GM18526 (cell line): Measurements from ENCODE around the gene SGCD.

Source experiments
- POLR2A ChIP-seq: IDR thresholded peaks from 3 replicates; pipeline ENCODE4 v1.6.1; 2011; ENCODE audit not compliant: insufficient read length; ENCODE audit errors: extremely low read depth

SGCD gene

GRCh38 chr5:156680831-156681230 lies 353.9 kb downstream of the SGCD start:
- TF ChIP-seq POLR2A: no peak

- no peak for TF ChIP-seq POLR2A
These were observed 354.3 kb downstream of the SGCD start for GRCh38 chr5:156681265-156681664.

GRCh38 chr5:156682971-156683370 lies 356.0 kb downstream of the SGCD start:
- no peak for TF ChIP-seq POLR2A

- TF ChIP-seq POLR2A: no peak
These were observed 356.5 kb downstream of the SGCD start for GRCh38 chr5:156683509-156683908.

GRCh38 chr5:156684216-156684615 lies 357.3 kb downstream of the SGCD start:
- no peak for TF ChIP-seq POLR2A

- TF ChIP-seq POLR2A: no peak
These were observed 358.5 kb downstream of the SGCD start for GRCh38 chr5:156685481-156685880.

- no peak for TF ChIP-seq POLR2A
These were observed 359.4 kb downstream of the SGCD start for GRCh38 chr5:156686380-156686779.

- no peak for TF ChIP-seq POLR2A
These were observed 359.8 kb downstream of the SGCD start for GRCh38 chr5:156686796-156687195.

GRCh38 chr5:156687514-156687913 lies 360.6 kb downstream of the SGCD start:
- TF ChIP-seq POLR2A: no peak

GRCh38 chr5:156691572-156691971 lies 364.6 kb downstream of the SGCD start:
- no peak for TF ChIP-seq POLR2A

- no peak for TF ChIP-seq POLR2A
These were observed 366.1 kb downstream of the SGCD start for GRCh38 chr5:156693113-156693512.

GRCh38 chr5:156694598-156694997 lies 367.6 kb downstream of the SGCD start:
- no peak for TF ChIP-seq POLR2A

GRCh38 chr5:156695774-156696173 lies 368.8 kb downstream of the SGCD start:
- no peak for TF ChIP-seq POLR2A

- TF ChIP-seq POLR2A: no peak
These were observed 371.4 kb downstream of the SGCD start for GRCh38 chr5:156698323-156698722.

GRCh38 chr5:156699147-156699546 lies 372.2 kb downstream of the SGCD start:
- TF ChIP-seq POLR2A: no peak

GRCh38 chr5:156704139-156704538 lies 377.2 kb downstream of the SGCD start:
- no peak for TF ChIP-seq POLR2A

GRCh38 chr5:156706631-156707030 lies 379.7 kb downstream of the SGCD start:
- TF ChIP-seq POLR2A: no peak

- TF ChIP-seq POLR2A: no peak
These were observed 380.8 kb downstream of the SGCD start for GRCh38 chr5:156707750-156708149.
